Omental fat pad (tissue), 4 donors: Measurements from ENCODE around the gene VPS18. TPM values are rescaled to one million over a fixed set of nuclear protein-coding genes. Genes with fewer than 3 reads are reported as not detected.

Source experiments
- ATAC-seq: fragments of 150-250 bp; one replicate; pipeline ENCODE4 v1.9.1; 2016; ENCODE audit warnings: mild to moderate bottlenecking, moderate library complexity; ENCODE audit not compliant: low FRiP score
- DNase-seq: peaks from one replicate; pipeline ENCODE4 v3.0.0-alpha.2; 2019; ENCODE audit warnings: low spot score
- total RNA-seq, 4 donors: library from RNA; depleted of rRNA; stranded (reverse); fragments of >200 nt; gene quantifications; one replicate each; pipeline ENCODE4 v1.1.0, GENCODE V29; 2016
- TF ChIP-seq, protein P1 (sequence below), 3 donors: fragments of 450-650 bp; IDR thresholded peaks; one replicate each; pipeline ENCODE4 v1.5.1; 2016 to 2017; ENCODE audit warnings: antibody characterized with exemption in 3 of 3, mild to moderate bottlenecking in 3 of 3, moderate library complexity in 2 of 3

The VPS18 gene
- total RNA-seq, 4 donors from 2014 or later = 25.2 to 32.9 (median 28.9) TPM

- ATAC-seq (no peak), DNase-seq (no peak)
- TF ChIP-seq, protein P1, sequence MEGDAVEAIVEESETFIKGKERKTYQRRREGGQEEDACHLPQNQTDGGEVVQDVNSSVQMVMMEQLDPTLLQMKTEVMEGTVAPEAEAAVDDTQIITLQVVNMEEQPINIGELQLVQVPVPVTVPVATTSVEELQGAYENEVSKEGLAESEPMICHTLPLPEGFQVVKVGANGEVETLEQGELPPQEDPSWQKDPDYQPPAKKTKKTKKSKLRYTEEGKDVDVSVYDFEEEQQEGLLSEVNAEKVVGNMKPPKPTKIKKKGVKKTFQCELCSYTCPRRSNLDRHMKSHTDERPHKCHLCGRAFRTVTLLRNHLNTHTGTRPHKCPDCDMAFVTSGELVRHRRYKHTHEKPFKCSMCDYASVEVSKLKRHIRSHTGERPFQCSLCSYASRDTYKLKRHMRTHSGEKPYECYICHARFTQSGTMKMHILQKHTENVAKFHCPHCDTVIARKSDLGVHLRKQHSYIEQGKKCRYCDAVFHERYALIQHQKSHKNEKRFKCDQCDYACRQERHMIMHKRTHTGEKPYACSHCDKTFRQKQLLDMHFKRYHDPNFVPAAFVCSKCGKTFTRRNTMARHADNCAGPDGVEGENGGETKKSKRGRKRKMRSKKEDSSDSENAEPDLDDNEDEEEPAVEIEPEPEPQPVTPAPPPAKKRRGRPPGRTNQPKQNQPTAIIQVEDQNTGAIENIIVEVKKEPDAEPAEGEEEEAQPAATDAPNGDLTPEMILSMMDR (IDR thresholded peaks at IDR 0.05) = no peak
Observed at GRCh38 chr15:40850576-40851112, 43.6 kb upstream of the VPS18 start.

GRCh38 chr15:40852529-40852928 lies 41.7 kb upstream of the VPS18 start:
- TF ChIP-seq, protein P1 (IDR thresholded peaks at IDR 0.05) = no peak
- no peak for DNase-seq
- ATAC-seq = no peak

- DNase-seq (no peak), ATAC-seq (no peak)
- TF ChIP-seq, protein P1 (IDR thresholded peaks at IDR 0.05) = no peak
Observed at GRCh38 chr15:40853241-40853890, 40.9 kb upstream of the VPS18 start.

GRCh38 chr15:40854161-40854560 lies 40.1 kb upstream of the VPS18 start:
- ATAC-seq = no peak
- DNase-seq = no peak
- TF ChIP-seq, protein P1 (IDR thresholded peaks at IDR 0.05) = no peak

GRCh38 chr15:40855706-40856234 lies 38.5 kb upstream of the VPS18 start:
- DNase-seq (no peak), ATAC-seq (no peak)
- TF ChIP-seq, protein P1 (IDR thresholded peaks at IDR 0.05) = no peak

GRCh38 chr15:40856746-40857145 lies 37.5 kb upstream of the VPS18 start:
- ATAC-seq (no peak), DNase-seq (no peak)
- TF ChIP-seq, protein P1 (IDR thresholded peaks at IDR 0.05) = no peak
